HepG2 (cell line): ENCODE results near the gene UQCC2. TPM values are rescaled to one million over a fixed set of nuclear protein-coding genes. Genes with fewer than 3 reads are reported as not detected.

Experiments used
- ATAC-seq: fragments of 200-7000 bp; cut with Tn5 transposase; 3 replicates; pipeline ENCODE4 v1.9.1; 2020; ENCODE audit warnings: mild to moderate bottlenecking, moderate library complexity
- BruUV-seq: library from RNA; stranded (reverse); fragments of 400-500 nt; replicated peaks from 2 replicates; lab custom pipeline; 2021; lab: Mats Ljungman, UMichigan
- CTCF ChIA-PET: fragments of 300-600 bp; formaldehyde crosslinking; extraction: SDS; loops from one replicate; lab custom pipeline; 2021; ENCODE audit warnings: low total read pairs, inconsistent platforms, low intra/inter-chr PET ratio; lab: Yijun Ruan, JAX
- POLR2A ChIA-PET: fragments of 350-600 bp; sonication (Branson Sonifier 250); formaldehyde crosslinking; loops from one replicate; lab custom pipeline; 2020; ENCODE audit warnings: antibody characterized with exemption, inconsistent platforms; lab: Yijun Ruan, JAX
- DNase-seq: peaks from one replicate; pipeline ENCODE4 v3.0.0-alpha.2; 2015; ENCODE audit warnings: low spot score
- FAIRE-seq: peaks from 3 replicates; lab custom pipeline; 2011; peaks lifted over from hg19 to GRCh38; lab: Jason Lieb, UNC
- H2AFZ ChIP-seq: one replicate; pipeline ENCODE4 v1.6.1; 2011; ENCODE audit warnings: low read length, inconsistent platforms
- H3K27ac ChIP-seq: fragments of 300-600 bp; 3 replicates; pipeline ENCODE4 v1.8.0; 2011; ENCODE audit warnings: mixed run types, mild to moderate bottlenecking, mixed read lengths, low read length, inconsistent platforms; ENCODE audit not compliant: insufficient read depth; ENCODE audit errors: extremely low read length
- H3K27me3 ChIP-seq, 2 experiments: fragments of 200-600 bp in 1 of 2; 2 replicates in 1 of 2; 3 replicates in 1 of 2; pipeline versions ENCODE4 v1.6.0 to v1.8.0; 2011; ENCODE audit warnings: low read length in 2 of 2, mild to moderate bottlenecking in 2 of 2, moderate library complexity in 2 of 2, inconsistent platforms in 1 of 2; ENCODE audit not compliant: insufficient read depth in 2 of 2, control insufficient read depth in 1 of 2
- H3K36me3 ChIP-seq, 2 experiments: fragments of 200-600 bp in 1 of 2; replicated peaks in 1 of 2; 2 replicates in 1 of 2; 3 replicates in 1 of 2; pipeline versions ENCODE4 v1.5.1 to v1.8.0; 2011; ENCODE audit warnings: low read length in 2 of 2, inconsistent platforms in 1 of 2; ENCODE audit not compliant: insufficient read depth in 2 of 2, control insufficient read depth in 1 of 2
- H3K4me1 ChIP-seq: 2 replicates; pipeline ENCODE4 v1.5.1; 2012; ENCODE audit warnings: low read length, inconsistent platforms; ENCODE audit not compliant: insufficient read depth
- H3K4me2 ChIP-seq: 2 replicates; pipeline ENCODE4 v1.6.0; 2011; ENCODE audit warnings: low read depth, low read length, inconsistent platforms
- H3K4me3 ChIP-seq, 3 experiments: fragments of 200-600 bp in 1 of 3; sonication (generic), shearing (Covaris generic) in 1 of 3; replicated peaks in 1 of 3; 2 replicates each; pipeline ENCODE4 v1.5.1; 2011 to 2016; ENCODE audit warnings: low read length in 3 of 3, inconsistent platforms in 2 of 3, low read depth in 2 of 3, mild to moderate bottlenecking in 2 of 3, control low read depth in 1 of 3, mixed read lengths in 1 of 3; ENCODE audit not compliant: insufficient read depth in 1 of 3
- H3K79me2 ChIP-seq: one replicate; pipeline ENCODE4 v1.6.1; 2011; ENCODE audit warnings: low read length, inconsistent platforms; ENCODE audit not compliant: insufficient read depth
- H3K9ac ChIP-seq: 2 replicates; pipeline ENCODE4 v1.6.0; 2011; ENCODE audit warnings: mild to moderate bottlenecking, low read depth, low read length, inconsistent platforms; ENCODE audit not compliant: insufficient read depth
- H3K9me3 ChIP-seq: 2 replicates; pipeline ENCODE4 v1.5.1; 2012; ENCODE audit warnings: mild to moderate bottlenecking, low read length
- H4K20me1 ChIP-seq: 2 replicates; pipeline ENCODE4 v1.6.0; 2011; ENCODE audit warnings: inconsistent platforms, mild to moderate bottlenecking, low read length, moderate library complexity; ENCODE audit not compliant: insufficient read depth
- KDM2A ChIP-seq: sonication (generic); formaldehyde crosslinking; IDR thresholded peaks from 2 replicates; pipeline ENCODE4 v1.4.0; 2020; ENCODE audit warnings: low read depth, missing genetic modification reagents, borderline replicate concordance
- SATB2 ChIP-seq: sonication (generic); formaldehyde crosslinking; IDR thresholded peaks from 2 replicates; pipeline ENCODE4 v1.5.0; 2020; ENCODE audit warnings: missing genetic modification reagents
- SMAD1 ChIP-seq: sonication (generic); formaldehyde crosslinking; IDR thresholded peaks from 2 replicates; pipeline ENCODE4 v1.4.0; 2020; ENCODE audit warnings: missing genetic modification reagents, low read depth, mild to moderate bottlenecking, borderline replicate concordance
- SP1 ChIP-seq, 2 experiments: fragments of 450-650 bp in 1 of 2; sonication (generic) in 1 of 2; formaldehyde crosslinking in 1 of 2; IDR thresholded peaks; 2 replicates each; pipeline versions ENCODE4 v1.4.0 to v1.6.1; 2016 to 2020; ENCODE audit warnings: missing genetic modification reagents in 1 of 2
- ZNF260 ChIP-seq: sonication (generic); formaldehyde crosslinking; IDR thresholded peaks from 2 replicates; pipeline ENCODE4 v1.4.0; 2020; ENCODE audit warnings: missing genetic modification reagents, low read depth, mild to moderate bottlenecking, borderline replicate concordance
- WGBS: methylation state at CpG from one replicate; pipeline ENCODE4 v1.1.6; 2017; ENCODE audit warnings: low lambda C conversion rate; 5-methylcytosine and 5-hydroxymethylcytosine counted together
- in situ Hi-C: cut with HindIII; loops from 2 replicates; pipeline ENCODE4 v1.10.0; 2017; ENCODE audit warnings: low pct_unique_long_range_greater_than_20kb; ENCODE audit not compliant: extremely low pct_ligation_motif_present
- intact Hi-C: fragments of 100-400 bp; cut with micrococcal nuclease; formaldehyde crosslinking; loops from one replicate; pipeline ENCODE4 v1.10.0; 2022; ENCODE audit not compliant: unreplicated experiment
- polyA plus RNA-seq, 8 experiments: library from polyadenylated mRNA; depleted of rRNA in 3 of 8; stranded (reverse) in 7 of 8; unstranded in 1 of 8; fragments of >200 nt; fragmentation: Illumina TruSeq in 4 of 8; extraction: Trizol in 4 of 8; gene quantifications; 2 replicates each; pipeline versions ENCODE4 v1.2.1 to v1.2.3, GENCODE V29; 2011 to 2016; ENCODE audit warnings: low read depth in 4 of 8, missing spikeins in 1 of 8, mixed read lengths in 1 of 8; ENCODE audit not compliant: insufficient read depth in 1 of 8
- total RNA-seq, 5 experiments: library from RNA; depleted of rRNA; stranded (reverse); fragments of >200 nt; fragmentation: Illumina TruSeq; extraction: Trizol; gene quantifications; 2 replicates each; pipeline ENCODE4 v1.2.3, GENCODE V29; 2016; ENCODE audit warnings: low read depth in 1 of 5
- TF ChIP-seq, protein P1 (sequence below): sonication (generic); formaldehyde crosslinking; conservative IDR thresholded peaks from 2 replicates; pipeline ENCODE4 v1.8.0; 2022; ENCODE audit warnings: missing genetic modification reagents
- TF ChIP-seq, protein P2 (sequence below): sonication (generic); formaldehyde crosslinking; IDR thresholded peaks from 2 replicates; pipeline ENCODE4 v1.4.0; 2020; ENCODE audit warnings: missing genetic modification reagents
- TF ChIP-seq, protein P3 (sequence below): sonication (generic); formaldehyde crosslinking; IDR thresholded peaks from 2 replicates; pipeline ENCODE4 v1.5.1; 2020; ENCODE audit warnings: mild to moderate bottlenecking, missing genetic modification reagents, moderate library complexity
- TF ChIP-seq, protein P4 (sequence below): sonication (generic); formaldehyde crosslinking; IDR thresholded peaks from 2 replicates; pipeline ENCODE4 v1.4.0; 2020; ENCODE audit warnings: missing genetic modification reagents

UQCC2 gene
- total and polyA plus RNA-seq, 2 of the 13 experiments (the other 11 are each of a cell fraction or from before 2014, with no cell fraction given) = 82.4 to 238 TPM

DNA sequence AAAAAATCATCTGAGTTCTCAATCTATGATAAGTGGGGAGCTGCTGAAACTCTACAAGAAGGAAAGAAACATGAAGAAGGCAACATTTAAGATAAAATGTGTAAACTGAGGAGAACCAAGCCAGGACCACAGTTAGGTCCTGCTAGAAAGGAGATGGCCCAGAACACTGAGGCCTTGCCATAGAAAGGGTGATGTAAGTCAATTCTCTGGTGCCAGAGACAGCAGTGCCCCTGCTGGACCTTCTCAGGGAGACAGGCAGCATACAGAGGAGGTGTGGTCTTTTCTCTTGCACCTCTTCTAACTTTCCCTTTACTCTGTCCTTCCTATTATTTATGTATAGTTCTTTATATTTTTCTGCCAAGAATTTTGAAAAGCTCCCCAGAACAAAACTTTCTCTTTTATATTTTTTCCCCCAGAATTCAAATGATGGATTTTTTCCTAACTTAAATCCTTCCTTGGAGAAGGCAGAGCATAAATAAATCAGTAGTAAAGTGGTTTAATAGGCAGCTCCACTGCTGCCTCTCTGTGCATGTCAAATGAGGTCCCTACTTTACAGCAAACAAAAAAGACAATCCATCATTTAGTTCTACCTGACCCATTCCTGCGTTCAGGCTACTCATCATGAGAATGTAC is 9.0 kb downstream of the UQCC2 start (continued):
- TF ChIP-seq, protein P1, sequence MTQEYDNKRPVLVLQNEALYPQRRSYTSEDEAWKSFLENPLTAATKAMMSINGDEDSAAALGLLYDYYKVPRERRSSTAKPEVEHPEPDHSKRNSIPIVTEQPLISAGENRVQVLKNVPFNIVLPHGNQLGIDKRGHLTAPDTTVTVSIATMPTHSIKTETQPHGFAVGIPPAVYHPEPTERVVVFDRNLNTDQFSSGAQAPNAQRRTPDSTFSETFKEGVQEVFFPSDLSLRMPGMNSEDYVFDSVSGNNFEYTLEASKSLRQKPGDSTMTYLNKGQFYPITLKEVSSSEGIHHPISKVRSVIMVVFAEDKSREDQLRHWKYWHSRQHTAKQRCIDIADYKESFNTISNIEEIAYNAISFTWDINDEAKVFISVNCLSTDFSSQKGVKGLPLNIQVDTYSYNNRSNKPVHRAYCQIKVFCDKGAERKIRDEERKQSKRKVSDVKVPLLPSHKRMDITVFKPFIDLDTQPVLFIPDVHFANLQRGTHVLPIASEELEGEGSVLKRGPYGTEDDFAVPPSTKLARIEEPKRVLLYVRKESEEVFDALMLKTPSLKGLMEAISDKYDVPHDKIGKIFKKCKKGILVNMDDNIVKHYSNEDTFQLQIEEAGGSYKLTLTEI (CRISPR knock-in tag) = no peak

DNA sequence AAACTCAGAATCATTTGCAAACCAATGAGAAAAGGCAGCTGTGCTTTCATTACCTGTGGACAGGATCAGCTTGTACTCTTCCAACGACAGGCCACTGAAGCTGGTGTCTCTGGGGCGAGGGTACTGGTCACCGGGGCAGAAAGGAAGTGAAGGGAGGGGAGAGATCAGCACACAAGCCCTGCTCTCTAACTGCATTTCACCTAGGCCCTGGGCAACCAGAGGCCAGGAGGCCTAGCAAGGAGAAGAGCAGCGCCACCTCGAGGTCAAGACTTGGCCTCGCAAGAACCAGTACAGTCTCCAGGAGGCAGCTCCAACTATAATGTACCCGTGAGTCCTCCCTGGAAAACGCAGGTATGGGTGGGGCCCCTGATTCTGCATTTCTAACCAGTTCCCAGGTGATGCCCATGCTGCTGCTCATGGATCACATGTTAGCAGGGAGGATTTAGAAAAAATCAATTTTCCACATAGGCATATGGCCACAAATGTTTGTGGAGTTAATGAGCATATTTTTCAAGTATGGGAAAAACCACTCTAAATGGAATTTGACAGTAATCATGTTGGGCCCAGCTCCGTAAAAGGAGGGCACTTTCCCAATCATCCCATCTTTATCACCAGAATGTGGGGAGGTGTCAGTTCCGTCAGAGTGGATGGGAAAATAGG is 11.0 kb downstream of the UQCC2 start:
- peak; percentile 42 for FAIRE-seq
- in situ Hi-C loops (loop anchor here (5.0 kb wide), 1 partner anchor 113 kb away; no protein-coding TSS in a partner anchor), intact Hi-C loops (loop anchor here (10.0 kb wide), 1 partner anchor 66 kb away; no protein-coding TSS in a partner anchor)
- H3K27ac ChIP-seq = no peak overlapping the region
- ATAC-seq = peak; percentile 68
- H3K79me2 ChIP-seq = no peaks in the 10 kb centered on the region
- TSS peak; percentile 36 for BruUV-seq
- DNase-seq = peak; percentile 58
- peaks cover 27 to 60% of the 10 kb centered on the region in 2 experiments for H3K36me3 ChIP-seq
- H4K20me1 ChIP-seq = no peaks in the 10 kb centered on the region
- no peak overlapping the region for H3K9ac ChIP-seq
- WGBS = 85% methylated on average over 9 of the region's 10 CpGs
- no peak overlapping the region for H3K4me2 ChIP-seq
- H3K27me3 ChIP-seq = no peaks in the 10 kb centered on the region
- no peaks in the 10 kb centered on the region for H3K9me3 ChIP-seq
- H3K4me3 ChIP-seq = no peak overlapping the region
- CTCF ChIA-PET = interaction anchor here (2.1 to 4.7 kb wide), 3 partner anchors 110 to 117 kb away, joined by 6 to 19 read pairs (median 16); no protein-coding TSS in a partner anchor
- POLR2A ChIA-PET = interaction anchor here (2.1 to 3.9 kb wide), 2 partner anchors 11 to 111 kb away, joined by 8 to 22 read pairs; partner anchors contain the start of gene UQCC2
- peaks cover 11% of the 10 kb centered on the region; the same call in 1 of the 2 replicates for H3K4me1 ChIP-seq
- H2AFZ ChIP-seq = no peak overlapping the region
- TF ChIP-seq ZNF260 (no peak), SP1 (IDR thresholded peaks at IDR 0.05) (no peak), SP1 (CRISPR knock-in tag; IDR thresholded peaks at IDR 0.05) (no peak), SATB2 (CRISPR knock-in tag) (no peak), KDM2A (CRISPR knock-in tag) (peak; percentile 24; the same call in 1 of the 2 replicates), SMAD1 (CRISPR knock-in tag) (no peak)
- TF ChIP-seq, protein P2, sequence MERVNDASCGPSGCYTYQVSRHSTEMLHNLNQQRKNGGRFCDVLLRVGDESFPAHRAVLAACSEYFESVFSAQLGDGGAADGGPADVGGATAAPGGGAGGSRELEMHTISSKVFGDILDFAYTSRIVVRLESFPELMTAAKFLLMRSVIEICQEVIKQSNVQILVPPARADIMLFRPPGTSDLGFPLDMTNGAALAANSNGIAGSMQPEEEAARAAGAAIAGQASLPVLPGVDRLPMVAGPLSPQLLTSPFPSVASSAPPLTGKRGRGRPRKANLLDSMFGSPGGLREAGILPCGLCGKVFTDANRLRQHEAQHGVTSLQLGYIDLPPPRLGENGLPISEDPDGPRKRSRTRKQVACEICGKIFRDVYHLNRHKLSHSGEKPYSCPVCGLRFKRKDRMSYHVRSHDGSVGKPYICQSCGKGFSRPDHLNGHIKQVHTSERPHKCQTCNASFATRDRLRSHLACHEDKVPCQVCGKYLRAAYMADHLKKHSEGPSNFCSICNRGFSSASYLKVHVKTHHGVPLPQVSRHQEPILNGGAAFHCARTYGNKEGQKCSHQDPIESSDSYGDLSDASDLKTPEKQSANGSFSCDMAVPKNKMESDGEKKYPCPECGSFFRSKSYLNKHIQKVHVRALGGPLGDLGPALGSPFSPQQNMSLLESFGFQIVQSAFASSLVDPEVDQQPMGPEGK (CRISPR knock-in tag) = no peak
- TF ChIP-seq, protein P3, sequence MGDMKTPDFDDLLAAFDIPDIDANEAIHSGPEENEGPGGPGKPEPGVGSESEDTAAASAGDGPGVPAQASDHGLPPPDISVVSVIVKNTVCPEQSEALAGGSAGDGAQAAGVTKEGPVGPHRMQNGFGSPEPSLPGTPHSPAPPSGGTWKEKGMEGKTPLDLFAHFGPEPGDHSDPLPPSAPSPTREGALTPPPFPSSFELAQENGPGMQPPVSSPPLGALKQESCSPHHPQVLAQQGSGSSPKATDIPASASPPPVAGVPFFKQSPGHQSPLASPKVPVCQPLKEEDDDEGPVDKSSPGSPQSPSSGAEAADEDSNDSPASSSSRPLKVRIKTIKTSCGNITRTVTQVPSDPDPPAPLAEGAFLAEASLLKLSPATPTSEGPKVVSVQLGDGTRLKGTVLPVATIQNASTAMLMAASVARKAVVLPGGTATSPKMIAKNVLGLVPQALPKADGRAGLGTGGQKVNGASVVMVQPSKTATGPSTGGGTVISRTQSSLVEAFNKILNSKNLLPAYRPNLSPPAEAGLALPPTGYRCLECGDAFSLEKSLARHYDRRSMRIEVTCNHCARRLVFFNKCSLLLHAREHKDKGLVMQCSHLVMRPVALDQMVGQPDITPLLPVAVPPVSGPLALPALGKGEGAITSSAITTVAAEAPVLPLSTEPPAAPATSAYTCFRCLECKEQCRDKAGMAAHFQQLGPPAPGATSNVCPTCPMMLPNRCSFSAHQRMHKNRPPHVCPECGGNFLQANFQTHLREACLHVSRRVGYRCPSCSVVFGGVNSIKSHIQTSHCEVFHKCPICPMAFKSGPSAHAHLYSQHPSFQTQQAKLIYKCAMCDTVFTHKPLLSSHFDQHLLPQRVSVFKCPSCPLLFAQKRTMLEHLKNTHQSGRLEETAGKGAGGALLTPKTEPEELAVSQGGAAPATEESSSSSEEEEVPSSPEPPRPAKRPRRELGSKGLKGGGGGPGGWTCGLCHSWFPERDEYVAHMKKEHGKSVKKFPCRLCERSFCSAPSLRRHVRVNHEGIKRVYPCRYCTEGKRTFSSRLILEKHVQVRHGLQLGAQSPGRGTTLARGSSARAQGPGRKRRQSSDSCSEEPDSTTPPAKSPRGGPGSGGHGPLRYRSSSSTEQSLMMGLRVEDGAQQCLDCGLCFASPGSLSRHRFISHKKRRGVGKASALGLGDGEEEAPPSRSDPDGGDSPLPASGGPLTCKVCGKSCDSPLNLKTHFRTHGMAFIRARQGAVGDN (CRISPR knock-in tag) = 0 out of 2 replicates have a peak, but pooled peaks have one; percentile 23
- TF ChIP-seq, protein P4, sequence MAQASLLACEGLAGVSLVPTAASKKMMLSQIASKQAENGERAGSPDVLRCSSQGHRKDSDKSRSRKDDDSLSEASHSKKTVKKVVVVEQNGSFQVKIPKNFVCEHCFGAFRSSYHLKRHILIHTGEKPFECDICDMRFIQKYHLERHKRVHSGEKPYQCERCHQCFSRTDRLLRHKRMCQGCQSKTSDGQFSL (CRISPR knock-in tag) = no peak
